Liver (tissue), 3 donors: ENCODE results near the gene INSYN2B.

Experiments
- JUND ChIP-seq, 2 donors: IDR thresholded peaks; 2 replicates each; pipeline ENCODE4 v1.6.1; 2016; ENCODE audit warnings: antibody characterized with exemption in 2 of 2
- RAD21 ChIP-seq, 2 donors: IDR thresholded peaks; 2 replicates each; pipeline ENCODE4 v1.6.1; 2016; ENCODE audit warnings: antibody characterized with exemption in 2 of 2, mild to moderate bottlenecking in 2 of 2
- RXRA ChIP-seq, 2 donors: IDR thresholded peaks; 2 replicates each; pipeline ENCODE4 v1.6.1; 2017 to 2018; ENCODE audit warnings: antibody characterized with exemption in 2 of 2, mild to moderate bottlenecking in 1 of 2
- YY1 ChIP-seq: IDR thresholded peaks from 2 replicates; pipeline ENCODE4 v1.6.1; 2016; ENCODE audit warnings: antibody characterized with exemption, mild to moderate bottlenecking
- TF ChIP-seq, protein P1 (sequence below): IDR thresholded peaks from 2 replicates; pipeline ENCODE4 v1.6.1; 2016; ENCODE audit warnings: antibody characterized with exemption, mild to moderate bottlenecking
- TF ChIP-seq, protein P2 (sequence below): fragments of 150-350 bp; IDR thresholded peaks from 2 replicates; pipeline ENCODE4 v1.5.1; 2017; ENCODE audit warnings: improper control_type of control experiment, low read depth, low read length; ENCODE audit not compliant: missing input control
- donor health status: healthy.
- donor health status: healthy.

- no peak for TF ChIP-seq JUND (IDR thresholded peaks at IDR 0.05)
- TF ChIP-seq, protein P1, sequence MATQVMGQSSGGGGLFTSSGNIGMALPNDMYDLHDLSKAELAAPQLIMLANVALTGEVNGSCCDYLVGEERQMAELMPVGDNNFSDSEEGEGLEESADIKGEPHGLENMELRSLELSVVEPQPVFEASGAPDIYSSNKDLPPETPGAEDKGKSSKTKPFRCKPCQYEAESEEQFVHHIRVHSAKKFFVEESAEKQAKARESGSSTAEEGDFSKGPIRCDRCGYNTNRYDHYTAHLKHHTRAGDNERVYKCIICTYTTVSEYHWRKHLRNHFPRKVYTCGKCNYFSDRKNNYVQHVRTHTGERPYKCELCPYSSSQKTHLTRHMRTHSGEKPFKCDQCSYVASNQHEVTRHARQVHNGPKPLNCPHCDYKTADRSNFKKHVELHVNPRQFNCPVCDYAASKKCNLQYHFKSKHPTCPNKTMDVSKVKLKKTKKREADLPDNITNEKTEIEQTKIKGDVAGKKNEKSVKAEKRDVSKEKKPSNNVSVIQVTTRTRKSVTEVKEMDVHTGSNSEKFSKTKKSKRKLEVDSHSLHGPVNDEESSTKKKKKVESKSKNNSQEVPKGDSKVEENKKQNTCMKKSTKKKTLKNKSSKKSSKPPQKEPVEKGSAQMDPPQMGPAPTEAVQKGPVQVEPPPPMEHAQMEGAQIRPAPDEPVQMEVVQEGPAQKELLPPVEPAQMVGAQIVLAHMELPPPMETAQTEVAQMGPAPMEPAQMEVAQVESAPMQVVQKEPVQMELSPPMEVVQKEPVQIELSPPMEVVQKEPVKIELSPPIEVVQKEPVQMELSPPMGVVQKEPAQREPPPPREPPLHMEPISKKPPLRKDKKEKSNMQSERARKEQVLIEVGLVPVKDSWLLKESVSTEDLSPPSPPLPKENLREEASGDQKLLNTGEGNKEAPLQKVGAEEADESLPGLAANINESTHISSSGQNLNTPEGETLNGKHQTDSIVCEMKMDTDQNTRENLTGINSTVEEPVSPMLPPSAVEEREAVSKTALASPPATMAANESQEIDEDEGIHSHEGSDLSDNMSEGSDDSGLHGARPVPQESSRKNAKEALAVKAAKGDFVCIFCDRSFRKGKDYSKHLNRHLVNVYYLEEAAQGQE: no peak
- TF ChIP-seq, protein P2, sequence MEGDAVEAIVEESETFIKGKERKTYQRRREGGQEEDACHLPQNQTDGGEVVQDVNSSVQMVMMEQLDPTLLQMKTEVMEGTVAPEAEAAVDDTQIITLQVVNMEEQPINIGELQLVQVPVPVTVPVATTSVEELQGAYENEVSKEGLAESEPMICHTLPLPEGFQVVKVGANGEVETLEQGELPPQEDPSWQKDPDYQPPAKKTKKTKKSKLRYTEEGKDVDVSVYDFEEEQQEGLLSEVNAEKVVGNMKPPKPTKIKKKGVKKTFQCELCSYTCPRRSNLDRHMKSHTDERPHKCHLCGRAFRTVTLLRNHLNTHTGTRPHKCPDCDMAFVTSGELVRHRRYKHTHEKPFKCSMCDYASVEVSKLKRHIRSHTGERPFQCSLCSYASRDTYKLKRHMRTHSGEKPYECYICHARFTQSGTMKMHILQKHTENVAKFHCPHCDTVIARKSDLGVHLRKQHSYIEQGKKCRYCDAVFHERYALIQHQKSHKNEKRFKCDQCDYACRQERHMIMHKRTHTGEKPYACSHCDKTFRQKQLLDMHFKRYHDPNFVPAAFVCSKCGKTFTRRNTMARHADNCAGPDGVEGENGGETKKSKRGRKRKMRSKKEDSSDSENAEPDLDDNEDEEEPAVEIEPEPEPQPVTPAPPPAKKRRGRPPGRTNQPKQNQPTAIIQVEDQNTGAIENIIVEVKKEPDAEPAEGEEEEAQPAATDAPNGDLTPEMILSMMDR: no peak
- no peak for TF ChIP-seq RXRA (IDR thresholded peaks at IDR 0.05)
- TF ChIP-seq YY1: no peak
- TF ChIP-seq RAD21 (IDR thresholded peaks at IDR 0.05): no peak
Measured at GRCh38 chr5:169832304-169832703, 148.0 kb downstream of the INSYN2B start.
